GM12878 (cell line): Measurements from ENCODE around the gene TBCA.

Source experiments
- BCL11A ChIP-seq: IDR thresholded peaks from 2 replicates; pipeline ENCODE4 v1.6.1; 2011; ENCODE audit warnings: low read depth, low read length
- CREM ChIP-seq: IDR thresholded peaks from 2 replicates; pipeline ENCODE4 v1.6.1; 2014; ENCODE audit warnings: antibody characterized with exemption, low read depth
- EP300 ChIP-seq, 2 experiments: fragments of 150-350 bp in 1 of 2; IDR thresholded peaks; 2 replicates each; pipeline ENCODE4 v1.6.1; 2011 to 2012; ENCODE audit warnings: low read depth in 2 of 2, low read length in 2 of 2, borderline replicate concordance in 1 of 2, improper control_type of control experiment in 1 of 2, inconsistent platforms in 1 of 2; ENCODE audit not compliant: control insufficient read depth in 1 of 2
- EZH2 ChIP-seq: IDR thresholded peaks from 2 replicates; pipeline ENCODE4 v1.6.1; 2012; ENCODE audit warnings: low read depth, mild to moderate bottlenecking, control low read depth, inconsistent platforms, low read length, borderline replicate concordance; ENCODE audit not compliant: control insufficient read depth
- FOS ChIP-seq: IDR thresholded peaks from 3 replicates; pipeline ENCODE4 v1.6.1; 2011; ENCODE audit warnings: borderline replicate concordance; ENCODE audit not compliant: insufficient read length; ENCODE audit errors: extremely low read depth
- GATAD2B ChIP-seq: fragments of 450-650 bp; conservative IDR thresholded peaks from 2 replicates; pipeline ENCODE4 v1.6.1; 2017; ENCODE audit warnings: low read depth, mild to moderate bottlenecking, moderate library complexity
- NRF1 ChIP-seq: conservative IDR thresholded peaks from 2 replicates; pipeline ENCODE4 v1.6.1; 2011; ENCODE audit warnings: mild to moderate bottlenecking, low read depth, low read length, improper control_type of control experiment
- POLR2A ChIP-seq: IDR thresholded peaks from 2 replicates; pipeline ENCODE4 v1.6.1; 2011; ENCODE audit warnings: low read depth, mild to moderate bottlenecking, low read length
- POLR2AphosphoS5 ChIP-seq: IDR thresholded peaks from 2 replicates; pipeline ENCODE4 v1.6.1; 2011; ENCODE audit warnings: mild to moderate bottlenecking, low read length, inconsistent platforms
- SIN3A ChIP-seq: IDR thresholded peaks from 2 replicates; pipeline ENCODE4 v1.6.1; 2012; ENCODE audit warnings: low read depth, low read length, improper control_type of control experiment
- TBL1XR1 ChIP-seq: IDR thresholded peaks from 2 replicates; pipeline ENCODE4 v1.6.1; 2012; ENCODE audit warnings: low read depth, low read length, improper control_type of control experiment
- TF ChIP-seq, protein P1 (sequence below), 3 experiments: IDR thresholded peaks in 2 of 3; conservative IDR thresholded peaks in 1 of 3; 2 replicates each; pipeline ENCODE4 v1.5.1; 2011; ENCODE audit warnings: low read depth in 3 of 3, low read length in 3 of 3, mild to moderate bottlenecking in 3 of 3, control low read depth in 2 of 3, moderate library complexity in 2 of 3, inconsistent platforms in 1 of 3, mixed read lengths in 1 of 3; ENCODE audit not compliant: control insufficient read depth in 2 of 3, insufficient read depth in 1 of 3; ENCODE audit errors: extremely low read depth in 1 of 3
- TF ChIP-seq, protein P2 (sequence below): IDR thresholded peaks from 2 replicates; pipeline ENCODE4 v1.6.1; 2012; ENCODE audit warnings: low read depth, low read length, improper control_type of control experiment
- TF ChIP-seq, protein P3 (sequence below): IDR thresholded peaks from 2 replicates; pipeline ENCODE4 v1.6.1; 2012; ENCODE audit warnings: low read length, inconsistent platforms

DNA sequence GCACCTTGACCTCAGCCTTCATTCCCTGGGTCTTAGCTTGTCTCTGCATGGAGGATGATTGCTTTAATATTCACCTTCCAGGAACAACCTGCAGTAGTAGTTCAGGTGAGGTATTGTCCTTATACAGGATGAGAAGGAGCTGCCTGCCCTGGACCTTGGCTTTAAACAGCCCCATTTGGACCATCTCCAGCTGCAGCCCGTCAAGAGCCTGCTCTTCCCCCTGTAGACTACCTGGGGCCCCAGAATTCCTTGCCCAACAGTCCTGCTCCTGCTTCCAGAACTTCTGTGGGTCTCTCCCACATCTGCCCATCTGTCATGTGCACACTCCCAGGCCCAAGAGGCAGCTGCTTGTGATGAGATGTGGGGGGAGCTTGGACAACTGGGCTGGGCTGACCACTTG, 125.5 kb downstream of the TBCA start:
- TF ChIP-seq, protein P1, sequence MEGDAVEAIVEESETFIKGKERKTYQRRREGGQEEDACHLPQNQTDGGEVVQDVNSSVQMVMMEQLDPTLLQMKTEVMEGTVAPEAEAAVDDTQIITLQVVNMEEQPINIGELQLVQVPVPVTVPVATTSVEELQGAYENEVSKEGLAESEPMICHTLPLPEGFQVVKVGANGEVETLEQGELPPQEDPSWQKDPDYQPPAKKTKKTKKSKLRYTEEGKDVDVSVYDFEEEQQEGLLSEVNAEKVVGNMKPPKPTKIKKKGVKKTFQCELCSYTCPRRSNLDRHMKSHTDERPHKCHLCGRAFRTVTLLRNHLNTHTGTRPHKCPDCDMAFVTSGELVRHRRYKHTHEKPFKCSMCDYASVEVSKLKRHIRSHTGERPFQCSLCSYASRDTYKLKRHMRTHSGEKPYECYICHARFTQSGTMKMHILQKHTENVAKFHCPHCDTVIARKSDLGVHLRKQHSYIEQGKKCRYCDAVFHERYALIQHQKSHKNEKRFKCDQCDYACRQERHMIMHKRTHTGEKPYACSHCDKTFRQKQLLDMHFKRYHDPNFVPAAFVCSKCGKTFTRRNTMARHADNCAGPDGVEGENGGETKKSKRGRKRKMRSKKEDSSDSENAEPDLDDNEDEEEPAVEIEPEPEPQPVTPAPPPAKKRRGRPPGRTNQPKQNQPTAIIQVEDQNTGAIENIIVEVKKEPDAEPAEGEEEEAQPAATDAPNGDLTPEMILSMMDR (IDR thresholded peaks at IDR 0.05 in 2 of 3, conservative IDR thresholded peaks at IDR 0.05 in 1 of 3; ENCODE audit: control insufficient read depth in 2 of 3, extremely low read depth in 1 of 3, insufficient read depth in 1 of 3, low read depth in 3 of 3, low read length in 3 of 3) = no peak
- TF ChIP-seq NRF1 (no peak), GATAD2B (no peak), BCL11A (no peak), FOS (no peak), CREM (no peak), SIN3A (no peak), TBL1XR1 (no peak), POLR2AphosphoS5 (no peak), POLR2A (no peak), EZH2 (no peak), EP300 (IDR thresholded peaks at IDR 0.05; ENCODE audit: borderline replicate concordance in 1 of 2, control insufficient read depth in 1 of 2, low read depth in 2 of 2, low read length in 2 of 2) (no peak)
- TF ChIP-seq, protein P2, sequence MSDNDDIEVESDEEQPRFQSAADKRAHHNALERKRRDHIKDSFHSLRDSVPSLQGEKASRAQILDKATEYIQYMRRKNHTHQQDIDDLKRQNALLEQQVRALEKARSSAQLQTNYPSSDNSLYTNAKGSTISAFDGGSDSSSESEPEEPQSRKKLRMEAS = no peak
- TF ChIP-seq, protein P3, sequence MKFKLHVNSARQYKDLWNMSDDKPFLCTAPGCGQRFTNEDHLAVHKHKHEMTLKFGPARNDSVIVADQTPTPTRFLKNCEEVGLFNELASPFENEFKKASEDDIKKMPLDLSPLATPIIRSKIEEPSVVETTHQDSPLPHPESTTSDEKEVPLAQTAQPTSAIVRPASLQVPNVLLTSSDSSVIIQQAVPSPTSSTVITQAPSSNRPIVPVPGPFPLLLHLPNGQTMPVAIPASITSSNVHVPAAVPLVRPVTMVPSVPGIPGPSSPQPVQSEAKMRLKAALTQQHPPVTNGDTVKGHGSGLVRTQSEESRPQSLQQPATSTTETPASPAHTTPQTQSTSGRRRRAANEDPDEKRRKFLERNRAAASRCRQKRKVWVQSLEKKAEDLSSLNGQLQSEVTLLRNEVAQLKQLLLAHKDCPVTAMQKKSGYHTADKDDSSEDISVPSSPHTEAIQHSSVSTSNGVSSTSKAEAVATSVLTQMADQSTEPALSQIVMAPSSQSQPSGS = no peak
